Raji (cell line): ENCODE data around the gene NOL4L.

Experiments used
- POLR2A ChIP-seq: IDR thresholded peaks from 2 replicates; pipeline ENCODE4 v1.6.1; 2011; ENCODE audit warnings: low read depth, low read length, control low read depth; ENCODE audit not compliant: insufficient read depth

The NOL4L gene

DNA sequence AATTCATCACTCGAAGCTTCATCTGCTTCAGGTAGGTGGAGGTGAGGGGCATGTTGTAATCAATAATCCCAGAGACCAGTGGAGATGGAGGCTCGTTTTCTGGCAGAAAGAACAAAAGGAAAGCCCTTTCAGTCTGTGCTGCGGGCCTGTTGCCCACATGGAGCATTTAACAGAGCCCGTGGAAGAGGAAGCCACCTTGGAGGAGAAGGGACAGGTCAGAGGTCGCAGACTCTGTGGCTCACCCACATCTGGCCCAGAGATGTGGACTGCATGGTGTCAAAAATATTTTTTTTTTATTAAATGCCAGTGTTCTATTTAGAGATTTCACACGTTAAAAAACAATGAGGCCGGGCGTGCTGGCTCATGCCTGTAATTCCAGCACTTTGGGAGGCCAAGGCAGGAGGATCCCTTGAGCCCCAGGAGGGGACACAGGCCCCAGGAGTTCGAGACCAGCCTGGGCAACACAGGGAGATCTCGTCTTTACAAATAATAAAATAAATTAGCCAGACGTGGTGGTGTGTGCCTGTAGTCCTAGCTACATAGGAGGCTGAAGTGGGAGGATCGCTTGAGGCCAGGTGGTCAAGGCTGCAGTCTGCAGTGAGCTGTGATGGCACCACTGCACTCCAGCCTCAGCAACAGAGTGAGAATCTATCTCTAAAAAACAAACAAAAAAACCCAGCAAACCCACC lies 73.6 kb downstream of the NOL4L start:
- TF ChIP-seq POLR2A, result no peak

DNA sequence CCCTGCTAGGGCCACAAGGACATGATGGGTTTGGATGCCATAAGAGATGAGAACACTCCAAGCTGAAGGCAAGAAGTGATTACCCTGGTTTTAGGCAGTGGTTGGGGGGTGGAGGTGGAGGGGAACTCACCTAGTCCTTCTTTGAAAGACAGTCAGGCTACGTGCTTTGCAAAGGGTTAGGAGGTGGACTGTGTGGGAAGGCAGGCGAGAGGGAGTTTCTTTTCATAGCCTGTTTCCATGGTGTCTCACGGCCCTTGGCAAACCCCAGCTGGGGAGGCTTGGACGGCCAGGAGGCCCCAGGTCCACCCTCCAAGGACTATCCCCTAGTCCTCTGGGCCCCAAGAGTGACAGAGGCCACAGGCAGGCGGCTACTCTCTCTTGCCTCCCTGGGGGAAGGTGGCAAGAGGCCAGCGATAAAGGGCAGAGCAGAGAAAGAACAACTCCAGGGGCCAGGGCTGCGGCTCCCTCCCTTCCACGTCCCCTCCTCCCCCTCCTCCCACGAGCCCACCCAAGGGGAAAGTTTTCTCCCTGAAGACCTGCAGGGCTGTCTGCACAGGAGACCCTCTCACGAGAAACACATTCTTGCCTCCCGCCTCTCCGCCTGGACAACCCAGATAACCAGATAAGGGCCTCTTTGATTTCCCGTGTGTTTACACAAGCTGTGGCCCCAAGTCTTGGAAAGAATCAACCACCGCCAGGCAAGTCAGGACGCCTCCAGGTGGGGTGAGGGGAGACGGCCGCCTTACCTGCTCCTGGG lies 74.4 kb downstream of the NOL4L start:
- TF ChIP-seq POLR2A, result no peak

DNA sequence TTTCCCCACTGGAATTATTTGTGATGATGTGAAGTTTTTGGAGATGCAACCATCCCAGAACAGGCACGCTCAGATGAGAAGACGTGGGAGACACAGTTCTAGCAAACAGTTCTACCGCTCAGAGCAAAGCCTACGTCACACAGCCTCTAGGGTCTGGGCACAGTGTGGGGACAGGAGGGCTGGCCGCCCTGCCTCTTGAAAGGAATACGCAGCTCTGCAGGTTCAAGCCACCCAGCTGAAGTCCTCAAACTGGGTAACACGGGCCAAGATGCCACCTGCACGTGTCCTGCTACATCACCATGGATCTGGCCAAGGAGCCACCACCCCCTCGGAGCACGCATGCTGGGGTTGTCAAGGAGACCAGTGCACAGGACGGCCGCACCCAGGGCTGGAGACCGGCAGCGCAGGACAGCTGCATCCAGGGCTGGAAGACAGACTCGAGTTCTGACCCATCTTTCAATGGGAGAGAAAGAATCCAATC lies 75.0 kb downstream of the NOL4L start:
- no peak for TF ChIP-seq POLR2A

DNA sequence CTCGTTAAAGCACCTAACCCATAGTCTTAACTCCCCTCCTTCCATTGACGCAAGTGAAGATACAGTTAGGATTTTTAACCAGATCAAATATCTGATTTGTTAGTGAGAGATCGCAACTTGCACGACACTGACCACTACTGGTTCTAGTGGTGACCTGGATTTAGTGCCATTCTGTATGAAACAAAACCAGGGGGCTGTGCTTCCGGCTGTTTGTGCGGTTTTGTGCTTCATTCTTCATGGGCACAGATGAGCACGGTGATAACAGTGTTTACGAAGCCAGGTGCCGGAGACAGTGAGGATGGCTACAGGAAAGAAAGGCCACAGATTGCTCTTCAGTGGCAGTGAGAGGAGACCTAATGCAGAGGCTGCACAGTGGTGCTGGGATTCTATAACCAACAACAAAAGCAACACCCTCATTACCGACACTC lies 75.5 kb downstream of the NOL4L start:
- TF ChIP-seq POLR2A, result no peak

DNA sequence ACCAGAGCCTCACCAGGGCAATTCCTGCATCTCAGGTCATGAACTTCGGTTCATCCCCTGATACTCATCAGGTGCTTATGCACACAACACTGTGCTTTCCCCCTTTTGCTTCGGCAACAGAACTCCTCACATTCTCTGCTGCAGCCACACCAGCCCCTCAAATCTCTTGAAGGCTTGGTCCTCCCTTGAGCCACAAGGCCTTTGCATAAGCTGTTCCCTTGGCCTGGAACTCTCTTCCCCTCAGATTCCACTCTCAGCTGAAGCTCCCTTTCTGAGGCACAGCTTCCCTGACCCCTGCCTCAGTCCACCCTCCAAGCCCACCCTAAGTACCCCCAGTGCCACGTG lies 76.4 kb downstream of the NOL4L start:
- TF ChIP-seq POLR2A, result no peak

DNA sequence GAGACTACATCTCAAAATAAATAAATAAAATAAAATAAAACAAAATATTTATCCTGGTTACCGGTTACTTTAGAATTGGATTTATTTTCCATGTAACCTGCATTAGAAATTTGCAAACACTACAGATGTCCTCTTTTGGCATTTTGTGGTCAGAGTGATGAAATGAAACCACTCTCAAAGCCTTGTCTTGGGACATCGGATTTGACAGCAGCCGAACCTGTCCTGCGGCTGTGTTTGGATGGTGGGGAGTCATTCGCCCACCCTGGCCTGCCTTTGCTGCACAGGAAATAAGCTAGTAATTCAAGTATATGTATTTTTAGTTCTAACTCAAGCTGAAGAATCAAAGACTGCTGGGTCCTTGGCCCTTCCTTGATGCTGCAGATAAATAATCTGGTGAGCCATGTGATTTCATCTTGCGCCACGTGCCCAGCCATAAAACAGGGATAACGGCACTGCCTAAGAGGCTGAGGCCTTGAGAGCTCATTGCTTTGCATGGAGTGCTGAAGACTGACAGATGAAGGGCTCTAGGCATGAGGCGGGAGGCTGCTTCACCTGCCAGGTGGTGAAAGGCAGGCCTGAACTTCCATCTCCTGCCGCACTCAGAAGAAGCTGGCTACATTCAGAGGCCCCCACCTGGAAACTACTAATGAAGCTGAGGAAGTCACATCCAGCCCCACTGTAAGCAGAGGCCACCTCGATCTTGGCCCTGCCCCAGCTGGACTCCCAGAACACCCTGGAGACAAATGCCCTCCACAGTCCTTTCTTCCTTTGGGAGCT lies 76.9 kb downstream of the NOL4L start:
- no peak for TF ChIP-seq POLR2A

DNA sequence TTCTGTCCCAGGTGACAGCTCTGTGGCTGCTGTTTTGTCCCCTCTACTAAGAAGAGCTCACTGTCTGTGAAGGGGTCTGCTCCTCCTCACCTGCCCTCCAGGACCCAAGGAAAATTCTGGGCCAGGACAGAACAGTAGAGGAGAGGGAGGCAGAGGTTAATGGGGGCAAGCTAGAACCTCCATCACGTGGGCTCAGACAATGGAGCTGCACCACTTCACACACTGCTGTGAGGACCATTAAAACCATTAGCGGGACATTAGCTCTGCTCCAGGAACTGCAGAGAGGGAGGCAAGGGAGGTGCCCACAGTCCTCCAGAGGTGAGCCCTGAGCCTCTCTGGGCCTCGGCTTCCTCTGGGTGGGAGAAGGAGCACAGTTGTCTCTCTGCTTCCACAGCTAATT lies 78.4 kb downstream of the NOL4L start:
- TF ChIP-seq POLR2A, result no peak

DNA sequence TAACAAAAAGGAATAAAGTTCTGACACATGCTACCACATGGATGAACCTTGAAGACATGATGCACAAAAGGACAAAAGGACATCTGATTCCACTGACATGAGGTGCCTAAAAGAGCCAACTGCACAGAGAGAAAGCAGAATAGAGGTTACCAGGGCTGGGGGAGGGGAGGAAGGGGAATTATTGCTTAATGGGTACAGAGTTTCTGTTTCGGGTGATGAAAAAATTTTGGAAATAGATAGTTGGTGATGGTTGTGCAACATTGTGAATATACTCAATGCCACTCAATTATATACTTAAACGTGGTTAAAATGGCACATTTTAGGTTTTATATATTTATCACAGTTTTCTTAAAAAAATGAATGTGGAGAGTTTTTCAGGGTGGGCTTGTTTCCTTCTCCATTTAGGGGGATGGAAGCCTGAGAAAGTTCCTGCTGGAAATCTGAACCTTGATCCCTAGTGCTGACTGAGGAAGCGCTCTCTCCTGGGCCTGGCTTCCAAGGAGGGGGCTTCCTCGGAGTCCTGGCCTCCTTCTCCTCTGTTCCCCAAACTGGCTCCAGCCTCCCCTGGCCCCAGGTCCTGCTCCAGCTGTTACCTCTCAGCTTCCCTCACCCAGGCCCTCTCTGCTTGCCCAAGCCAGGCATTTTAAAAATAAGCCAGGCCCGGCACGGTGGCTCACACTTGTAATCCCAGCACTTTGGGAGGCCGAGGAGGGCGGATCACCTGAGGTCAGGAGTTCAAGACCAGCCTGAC lies 79.2 kb downstream of the NOL4L start:
- TF ChIP-seq POLR2A, result no peak

DNA sequence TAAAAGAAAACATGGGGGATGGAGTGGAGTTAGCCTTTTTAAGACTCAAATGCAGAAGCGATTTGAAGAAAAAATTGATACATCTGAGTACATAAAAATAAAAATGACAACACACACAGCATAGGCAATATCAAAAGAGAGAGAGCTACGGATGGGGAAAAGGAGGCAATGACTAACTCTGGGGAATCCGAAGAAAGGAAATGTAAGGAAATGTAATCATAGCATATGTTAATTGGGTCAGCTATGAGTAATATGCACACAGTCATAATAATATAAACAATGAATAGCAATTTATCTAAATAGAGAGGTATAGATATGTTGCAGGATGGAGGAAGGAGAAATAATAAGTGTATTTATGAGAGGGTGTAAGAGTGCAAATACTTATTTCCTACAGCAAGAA lies 83.4 kb downstream of the NOL4L start:
- no peak for TF ChIP-seq POLR2A

DNA sequence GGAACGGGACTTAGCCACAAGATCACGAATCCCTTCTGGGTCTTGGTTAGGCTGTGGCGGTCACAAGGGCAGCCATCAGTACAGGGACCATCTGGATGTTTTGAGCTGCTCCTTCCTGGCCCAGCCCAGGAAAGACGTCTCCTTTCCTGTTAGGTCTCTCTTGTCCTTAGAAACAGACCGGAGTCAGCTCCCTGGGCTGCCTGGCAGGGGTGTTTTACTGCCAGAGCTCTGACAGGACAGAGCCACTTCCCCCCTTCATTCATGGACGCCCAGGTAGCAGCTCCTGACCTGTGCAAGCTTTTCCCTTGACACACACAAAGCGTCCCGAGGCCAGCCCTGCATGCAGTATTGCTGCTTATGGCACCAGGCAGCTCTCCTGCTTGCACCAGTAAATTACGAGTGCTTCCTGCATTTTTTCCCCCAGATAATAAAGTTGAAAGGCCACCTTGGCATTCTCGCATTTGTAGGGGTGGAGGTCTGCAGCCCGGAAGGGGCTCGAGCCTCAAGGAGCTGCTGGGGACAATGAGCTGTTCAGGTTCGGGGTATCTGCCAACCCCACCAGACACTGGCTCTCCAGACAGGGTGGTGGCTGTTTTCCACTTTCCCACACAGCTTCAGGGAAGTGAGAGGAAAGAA lies 87.4 kb downstream of the NOL4L start:
- no peak for TF ChIP-seq POLR2A

DNA sequence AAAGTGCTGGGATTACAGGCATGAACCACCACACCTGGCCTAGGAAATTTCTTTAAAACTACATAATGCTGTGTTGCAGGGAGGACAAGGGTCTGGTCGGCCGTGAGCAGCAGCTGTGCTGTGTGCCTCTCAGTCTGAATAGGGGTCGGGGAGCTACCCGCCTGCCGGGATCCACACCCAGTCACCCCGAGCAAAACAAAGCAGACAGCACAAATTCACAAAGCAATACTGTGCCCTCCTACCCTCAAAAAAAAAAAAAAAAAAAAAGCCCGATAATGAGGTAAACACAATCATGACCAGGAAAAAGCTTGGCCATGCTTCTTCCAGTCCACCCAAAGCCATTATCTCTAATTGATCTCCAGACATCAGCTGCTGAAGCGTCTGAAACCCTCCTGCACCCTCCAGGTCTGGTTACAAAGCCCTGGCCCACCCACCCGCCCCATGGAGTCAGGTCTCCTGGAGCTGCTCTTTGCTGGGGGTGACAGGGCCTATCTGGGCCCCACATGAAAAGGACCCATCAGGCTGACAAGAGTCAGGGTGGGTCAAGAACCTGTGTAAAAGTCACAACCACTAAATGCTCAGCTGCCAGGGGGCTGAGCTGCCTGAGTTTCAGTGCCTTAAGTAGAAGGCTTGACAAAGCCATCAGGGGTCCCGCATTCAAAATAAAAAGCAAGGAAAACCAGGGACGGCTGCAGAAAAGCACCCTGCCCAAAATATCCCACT lies 88.2 kb downstream of the NOL4L start:
- no peak for TF ChIP-seq POLR2A

DNA sequence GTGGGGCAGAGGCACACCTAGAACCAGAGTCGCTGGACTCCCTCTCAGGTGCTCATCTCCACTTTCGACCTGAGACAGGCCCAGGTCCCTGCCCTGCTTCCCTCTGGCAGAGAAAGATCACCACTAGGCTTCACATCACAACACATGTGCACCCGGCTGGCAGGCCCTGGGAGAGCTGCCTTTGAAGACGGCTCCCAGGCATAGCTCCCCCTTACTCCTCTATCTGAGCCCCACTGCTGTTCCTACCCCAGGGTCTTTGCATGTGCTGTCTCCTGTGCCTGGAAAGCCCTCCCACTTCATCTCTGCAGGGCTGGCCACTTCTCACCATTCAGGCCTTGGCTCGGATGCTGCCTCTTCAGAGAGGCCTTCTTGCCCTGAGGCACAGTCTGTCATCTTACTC lies 89.2 kb downstream of the NOL4L start:
- no peak for TF ChIP-seq POLR2A

DNA sequence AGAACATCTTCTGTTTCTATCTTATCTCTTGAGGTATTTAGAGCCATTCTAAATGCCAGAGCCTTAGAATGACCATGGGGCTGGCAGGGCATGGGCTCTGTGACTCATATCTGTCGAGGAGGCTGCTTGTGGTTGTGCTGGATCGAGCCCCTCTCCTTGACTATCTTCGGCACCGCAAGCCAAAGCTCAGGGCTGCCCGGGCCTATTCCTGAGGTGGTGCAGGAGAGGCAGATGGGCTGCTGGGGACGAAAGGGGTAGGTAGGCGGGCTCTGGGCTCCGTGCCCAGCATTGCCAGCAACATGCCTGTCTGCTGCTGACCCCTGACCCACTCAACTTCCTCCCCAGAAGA lies 89.9 kb downstream of the NOL4L start:
- no peak for TF ChIP-seq POLR2A

DNA sequence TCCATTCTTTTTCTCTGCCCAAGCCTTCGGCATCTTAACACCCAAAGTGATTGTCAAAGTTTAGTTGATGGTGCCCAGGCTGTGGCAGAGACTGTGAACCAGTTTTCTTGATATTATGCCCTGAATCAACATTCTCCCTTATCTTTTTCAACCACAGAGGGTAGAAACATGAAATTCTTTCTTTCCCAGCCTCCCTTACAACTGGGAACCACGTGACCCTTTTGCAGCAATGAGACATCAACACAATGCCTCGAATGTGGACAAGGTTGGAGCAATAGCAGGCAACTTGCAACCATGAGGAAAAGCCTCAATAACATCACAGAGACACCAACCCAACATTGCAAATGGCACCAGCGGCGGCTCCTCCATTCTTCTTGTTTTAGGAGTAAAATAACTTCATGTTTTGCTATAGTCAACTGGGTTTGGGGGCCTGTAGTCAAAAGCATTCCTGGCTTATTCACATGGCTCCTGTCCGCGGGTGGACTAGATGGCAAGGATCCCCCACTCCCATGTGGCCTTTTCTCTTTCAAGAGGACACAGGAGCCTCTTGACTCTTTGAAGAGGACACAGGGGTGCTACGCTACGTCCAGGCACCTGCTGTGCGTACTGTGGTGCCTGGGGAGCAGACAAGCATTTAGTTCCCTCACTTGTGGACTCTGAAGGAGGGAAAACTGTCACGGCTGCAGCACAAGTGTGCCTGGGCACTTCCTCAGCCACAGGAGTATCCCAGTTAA lies 90.5 kb downstream of the NOL4L start:
- TF ChIP-seq POLR2A, result no peak

DNA sequence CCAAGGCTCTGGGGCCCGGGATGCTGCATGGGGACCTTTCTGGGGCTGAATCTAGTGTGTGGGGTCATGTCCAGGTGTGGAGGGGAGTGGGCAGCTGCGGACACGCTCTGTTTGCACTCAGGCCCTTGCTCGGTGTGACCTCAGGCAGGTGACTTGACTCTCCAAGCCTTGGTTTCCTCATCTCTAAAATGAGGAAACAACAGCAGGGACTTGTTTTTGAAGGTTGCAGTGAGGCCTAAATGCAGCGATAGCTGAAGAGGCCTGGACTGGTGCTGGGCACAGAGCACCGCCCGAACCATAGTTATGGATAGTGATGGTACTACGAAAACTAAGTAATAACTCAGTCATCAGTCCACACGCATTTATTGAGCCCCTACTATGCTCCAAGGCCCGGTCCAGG lies 91.8 kb downstream of the NOL4L start:
- no peak for TF ChIP-seq POLR2A
